ENCODE data around the gene TMEM51. TPM values are rescaled to one million over a fixed set of nuclear protein-coding genes. Genes with fewer than 3 reads are reported as not detected.
"Not testable (repeated sequence)": the region's sequence is repeated elsewhere in the genome, so short reads cannot be mapped to it uniquely, and the experiment has no call there.

TMEM51 gene
- total and polyA plus RNA-seq, 9 donors: 5.0 to 12.1 (median 8.0) TPM

- WGBS (ENCODE audit: insufficient coverage): 79% methylated on average over 3 of the region's 7 CpGs
- no peaks in the 10 kb centered on the region for H3K27me3 ChIP-seq (ENCODE audit: control insufficient read depth, insufficient read depth, low read length)
- H3K36me3 ChIP-seq (ENCODE audit: control insufficient read depth, insufficient read depth, low read length): no peaks in the 10 kb centered on the region
- H3K4me3 ChIP-seq (ENCODE audit: low read length): no peak overlapping the region
- peaks cover 9% of the 10 kb centered on the region for H3K4me1 ChIP-seq (ENCODE audit: control insufficient read depth, insufficient read depth, low read length)
- peaks cover 4% of the 10 kb centered on the region for H3K9me3 ChIP-seq (replicated peaks; ENCODE audit: control insufficient read depth, low read depth, low read length)
- no peak for DNase-seq
- H3K27ac ChIP-seq (ENCODE audit: low read length): no peak overlapping the region
Measured at GRCh38 chr1:15125101-15125745, 28.3 kb upstream of the TMEM51 start.

- H3K36me3 ChIP-seq (ENCODE audit: control insufficient read depth, insufficient read depth, low read length): no peaks in the 10 kb centered on the region
- no peaks in the 10 kb centered on the region for H3K27me3 ChIP-seq (ENCODE audit: control insufficient read depth, insufficient read depth, low read length)
- peaks cover 3% of the 10 kb centered on the region for H3K4me1 ChIP-seq (ENCODE audit: control insufficient read depth, insufficient read depth, low read length)
- WGBS (ENCODE audit: insufficient coverage): no CpG with 5 or more reads among the region's 6 CpGs
- DNase-seq: no peak
- H3K4me3 ChIP-seq (ENCODE audit: low read length): no peak overlapping the region
- H3K9me3 ChIP-seq (replicated peaks; ENCODE audit: control insufficient read depth, low read depth, low read length): peaks cover 4% of the 10 kb centered on the region
- no peak overlapping the region for H3K27ac ChIP-seq (ENCODE audit: low read length)
Measured at GRCh38 chr1:15128077-15128476, 25.5 kb upstream of the TMEM51 start.

- 20% methylated on average over 11 of the region's 18 CpGs for WGBS (ENCODE audit: insufficient coverage)
- Histone ChIP-seq H3K9me3 (replicated peaks; ENCODE audit: control insufficient read depth, low read depth, low read length) (peaks cover 4% of the 10 kb centered on the region), H3K27me3 (ENCODE audit: control insufficient read depth, insufficient read depth, low read length) (no peaks in the 10 kb centered on the region), H3K4me3 (ENCODE audit: low read length) (no peak overlapping the region), H3K4me1 (ENCODE audit: control insufficient read depth, insufficient read depth, low read length) (no peaks in the 10 kb centered on the region), H3K36me3 (ENCODE audit: control insufficient read depth, insufficient read depth, low read length) (no peaks in the 10 kb centered on the region), H3K27ac (ENCODE audit: low read length) (no peak overlapping the region)
- peak; percentile 76 for DNase-seq
Measured at GRCh38 chr1:15128520-15129313, 24.8 kb upstream of the TMEM51 start.

- WGBS (ENCODE audit: insufficient coverage): 83% methylated on average over 4 of the region's 4 CpGs
- H3K36me3 ChIP-seq (ENCODE audit: control insufficient read depth, insufficient read depth, low read length): no peaks in the 10 kb centered on the region
Measured at GRCh38 chr1:15129944-15130343, 23.6 kb upstream of the TMEM51 start.

GRCh38 chr1:15130607-15131006, 22.9 kb upstream of the TMEM51 start:
- Histone ChIP-seq H3K27ac (ENCODE audit: low read length) (no peak overlapping the region), H3K4me1 (ENCODE audit: control insufficient read depth, insufficient read depth, low read length) (no peaks in the 10 kb centered on the region), H3K36me3 (ENCODE audit: control insufficient read depth, insufficient read depth, low read length) (no peaks in the 10 kb centered on the region), H3K9me3 (replicated peaks; ENCODE audit: control insufficient read depth, low read depth, low read length) (peaks cover 4% of the 10 kb centered on the region), H3K4me3 (ENCODE audit: low read length) (no peak overlapping the region), H3K27me3 (ENCODE audit: control insufficient read depth, insufficient read depth, low read length) (peaks cover 4% of the 10 kb centered on the region)
- WGBS (ENCODE audit: insufficient coverage): 64% methylated on average over 1 of the region's 3 CpGs
- DNase-seq: no peak

More at GRCh38 chr1:15129944-15130343, 23.6 kb upstream of the TMEM51 start:
- Histone ChIP-seq H3K27me3 (ENCODE audit: control insufficient read depth, insufficient read depth, low read length) (peaks cover 2% of the 10 kb centered on the region), H3K27ac (ENCODE audit: low read length) (no peak overlapping the region), H3K4me1 (ENCODE audit: control insufficient read depth, insufficient read depth, low read length) (no peaks in the 10 kb centered on the region), H3K4me3 (ENCODE audit: low read length) (no peak overlapping the region), H3K9me3 (replicated peaks; ENCODE audit: control insufficient read depth, low read depth, low read length) (peaks cover 4% of the 10 kb centered on the region)
- no peak for DNase-seq

GRCh38 chr1:15132965-15133364, 20.6 kb upstream of the TMEM51 start:
- H3K4me3 ChIP-seq (ENCODE audit: low read length): no peak overlapping the region
- no peak overlapping the region for H3K27ac ChIP-seq (ENCODE audit: low read length)
- H3K27me3 ChIP-seq (ENCODE audit: control insufficient read depth, insufficient read depth, low read length): peaks cover 4% of the 10 kb centered on the region
- no peaks in the 10 kb centered on the region for H3K4me1 ChIP-seq (ENCODE audit: control insufficient read depth, insufficient read depth, low read length)
- DNase-seq: no peak
- H3K9me3 ChIP-seq (replicated peaks; ENCODE audit: control insufficient read depth, low read depth, low read length): peaks cover 4% of the 10 kb centered on the region
- 63% methylated on average over 2 of the region's 2 CpGs for WGBS (ENCODE audit: insufficient coverage)
- no peaks in the 10 kb centered on the region for H3K36me3 ChIP-seq (ENCODE audit: control insufficient read depth, insufficient read depth, low read length)

- DNase-seq: no peak
- H3K27me3 ChIP-seq (ENCODE audit: control insufficient read depth, insufficient read depth, low read length): peaks cover 4% of the 10 kb centered on the region
- no peaks in the 10 kb centered on the region for H3K4me1 ChIP-seq (ENCODE audit: control insufficient read depth, insufficient read depth, low read length)
- H3K9me3 ChIP-seq (replicated peaks; ENCODE audit: control insufficient read depth, low read depth, low read length): peaks cover 4% of the 10 kb centered on the region
- H3K36me3 ChIP-seq (ENCODE audit: control insufficient read depth, insufficient read depth, low read length): no peaks in the 10 kb centered on the region
- H3K27ac ChIP-seq (ENCODE audit: low read length): no peak overlapping the region
- H3K4me3 ChIP-seq (ENCODE audit: low read length): no peak overlapping the region
- WGBS (ENCODE audit: insufficient coverage): 55% methylated on average over 2 of the region's 2 CpGs
Measured at GRCh38 chr1:15134285-15134684, 19.3 kb upstream of the TMEM51 start.

GRCh38 chr1:15135604-15136003, 17.9 kb upstream of the TMEM51 start:
- not testable (repeated sequence) for H3K4me3 ChIP-seq (ENCODE audit: low read length); H3K27ac ChIP-seq (ENCODE audit: low read length); DNase-seq; H3K36me3 ChIP-seq (ENCODE audit: control insufficient read depth, insufficient read depth, low read length); H3K4me1 ChIP-seq (ENCODE audit: control insufficient read depth, insufficient read depth, low read length); H3K27me3 ChIP-seq (ENCODE audit: control insufficient read depth, insufficient read depth, low read length); H3K9me3 ChIP-seq (replicated peaks; ENCODE audit: control insufficient read depth, low read depth, low read length)
- 71% methylated on average over 4 of the region's 10 CpGs for WGBS (ENCODE audit: insufficient coverage)

GRCh38 chr1:15137809-15138208, 15.7 kb upstream of the TMEM51 start:
- 28% methylated on average over 5 of the region's 6 CpGs for WGBS (ENCODE audit: insufficient coverage)
- DNase-seq: no peak
- H3K27me3 ChIP-seq (ENCODE audit: control insufficient read depth, insufficient read depth, low read length): peaks cover 6% of the 10 kb centered on the region
- no peaks in the 10 kb centered on the region for H3K36me3 ChIP-seq (ENCODE audit: control insufficient read depth, insufficient read depth, low read length)
- H3K27ac ChIP-seq (ENCODE audit: low read length): no peak overlapping the region
- peaks cover 9% of the 10 kb centered on the region for H3K4me1 ChIP-seq (ENCODE audit: control insufficient read depth, insufficient read depth, low read length)
- no peaks in the 10 kb centered on the region for H3K9me3 ChIP-seq (replicated peaks; ENCODE audit: control insufficient read depth, low read depth, low read length)
- no peak overlapping the region for H3K4me3 ChIP-seq (ENCODE audit: low read length)

- peaks cover 4% of the 10 kb centered on the region for H3K27me3 ChIP-seq (ENCODE audit: control insufficient read depth, insufficient read depth, low read length)
- peaks cover 9% of the 10 kb centered on the region for H3K4me1 ChIP-seq (ENCODE audit: control insufficient read depth, insufficient read depth, low read length)
- H3K27ac ChIP-seq (ENCODE audit: low read length): no peak overlapping the region
- DNase-seq: no peak
- H3K36me3 ChIP-seq (ENCODE audit: control insufficient read depth, insufficient read depth, low read length): no peaks in the 10 kb centered on the region
- no peaks in the 10 kb centered on the region for H3K9me3 ChIP-seq (replicated peaks; ENCODE audit: control insufficient read depth, low read depth, low read length)
- 45% methylated on average over 13 of the region's 15 CpGs for WGBS (ENCODE audit: insufficient coverage)
- H3K4me3 ChIP-seq (ENCODE audit: low read length): no peak overlapping the region
Measured at GRCh38 chr1:15139654-15140350, 13.7 kb upstream of the TMEM51 start.

Measured in muscle of leg (tissue), 11 donors.